HL-60/S4 treated with phorbol 12-myristate 13-acetate at 8.2 ng/mL for 4 days and 3 days (cell line): Measurements from ENCODE around the gene AGO3.

Source experiments
- in situ Hi-C: fragments of 300-500 bp; cut with MboI; formaldehyde crosslinking; loops from 2 replicates; pipeline ENCODE4 v1.15.0; 2022; ENCODE audit warnings: low sequenced_read_pairs

The AGO3 gene

DNA sequence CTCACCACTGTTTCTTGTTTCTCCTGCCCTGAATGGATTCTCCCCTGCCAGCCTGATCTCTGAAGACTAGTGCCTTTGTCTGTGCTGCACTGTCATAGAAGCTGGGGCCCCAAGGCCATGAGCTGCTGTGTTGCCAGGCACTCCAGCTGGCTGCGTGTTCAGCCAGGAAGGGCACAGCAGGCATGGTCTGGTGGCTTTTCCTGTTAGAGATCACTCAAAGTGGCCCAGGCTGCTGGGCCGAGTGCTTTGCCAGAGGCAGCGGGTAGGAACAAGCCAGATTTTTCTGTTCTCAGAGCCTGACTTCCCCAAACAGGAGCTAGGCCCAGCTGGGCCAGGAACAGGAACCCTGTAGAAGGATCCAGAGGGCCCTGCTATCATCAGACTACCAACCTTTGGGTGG, 163.0 kb downstream of the AGO3 start:
- in situ Hi-C loops = loop anchor here (10.0 kb wide), 1 partner anchor 191 kb away; no protein-coding TSS in a partner anchor

GRCh38 chr1:36094621-36095061, 163.7 kb downstream of the AGO3 start:
- in situ Hi-C loops = loop anchor here (10.0 kb wide), 1 partner anchor 190 kb away; no protein-coding TSS in a partner anchor

DNA sequence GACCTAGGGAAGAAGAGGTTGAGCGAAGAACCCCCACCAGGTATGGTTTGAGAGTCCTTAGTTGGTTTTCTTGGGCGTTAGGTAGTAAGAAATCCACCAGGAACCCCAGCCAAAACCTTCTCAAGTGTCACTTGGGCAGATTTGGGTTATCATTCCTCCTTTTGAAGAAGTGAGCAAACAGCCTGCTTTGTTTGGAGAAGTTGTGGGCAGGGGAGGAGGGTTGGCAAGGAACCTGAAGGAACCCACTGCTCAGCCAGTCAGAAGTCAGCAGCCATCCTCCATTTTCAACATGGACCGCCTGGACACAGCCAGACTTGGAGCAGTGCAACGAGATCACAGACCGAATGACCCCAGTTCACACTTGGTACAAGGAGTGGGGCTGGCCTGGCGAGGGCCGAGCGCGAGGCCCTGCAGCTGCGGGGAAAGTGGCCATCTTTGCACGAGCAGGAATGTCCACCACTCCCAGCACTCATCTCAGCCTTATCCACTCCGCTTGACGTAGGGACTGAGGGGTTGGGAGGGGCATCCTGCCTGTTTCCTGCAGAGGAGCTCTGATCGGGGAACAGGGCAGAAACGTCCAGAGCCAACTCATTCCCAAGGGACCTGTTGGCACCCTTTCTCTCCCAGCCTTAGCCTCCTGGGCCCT, 165.0 kb downstream of the AGO3 start:
- in situ Hi-C loops = loop anchor here (10.0 kb wide), 1 partner anchor 189 kb away; no protein-coding TSS in a partner anchor

DNA sequence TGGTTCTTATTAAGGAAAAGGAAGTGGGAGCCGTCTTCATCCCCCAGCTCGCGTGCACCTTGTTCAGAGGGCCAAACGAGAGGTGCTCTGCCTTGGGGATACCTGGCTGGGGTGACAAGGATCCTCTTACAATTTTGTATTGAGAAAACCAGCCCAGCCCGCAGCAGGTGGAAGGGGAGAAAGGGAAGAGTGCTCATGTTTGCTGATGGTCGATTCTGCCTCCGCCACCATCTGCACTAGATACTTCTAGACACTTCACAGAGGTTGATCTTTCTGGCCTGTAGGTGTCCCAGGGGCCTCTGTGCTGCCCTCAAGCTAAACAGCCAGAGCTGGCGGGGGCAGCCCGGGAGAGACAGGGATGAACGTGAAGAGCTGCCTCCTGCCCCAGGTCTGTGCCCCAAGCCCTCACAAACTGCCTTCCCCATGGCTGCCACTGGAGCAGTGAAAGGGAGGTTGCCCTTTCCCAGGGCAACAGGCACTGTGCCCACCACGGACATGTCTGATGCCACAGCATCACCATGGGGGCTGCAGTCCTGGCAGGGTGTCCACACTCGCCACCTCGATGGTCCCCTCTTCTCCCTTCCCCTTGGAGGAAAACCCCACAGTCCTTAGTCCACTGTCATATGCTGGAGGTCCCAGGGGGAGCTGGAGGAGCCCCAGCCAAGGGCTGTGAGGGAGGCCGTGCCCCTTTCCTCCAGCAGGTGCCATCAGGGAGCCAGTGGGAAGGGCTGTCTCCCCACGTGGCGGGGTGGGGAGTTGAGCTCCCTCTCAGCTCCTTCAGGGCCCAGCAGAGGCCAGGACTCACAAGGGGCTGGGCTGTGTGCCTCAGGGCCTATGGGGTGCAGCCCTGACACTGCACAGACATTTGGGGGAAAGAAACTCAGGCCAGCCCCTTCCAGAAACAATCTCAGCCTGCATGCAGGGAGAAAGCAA, 165.9 kb downstream of the AGO3 start:
- in situ Hi-C loops = loop anchor here (10.0 kb wide), 1 partner anchor 188 kb away; no protein-coding TSS in a partner anchor

DNA sequence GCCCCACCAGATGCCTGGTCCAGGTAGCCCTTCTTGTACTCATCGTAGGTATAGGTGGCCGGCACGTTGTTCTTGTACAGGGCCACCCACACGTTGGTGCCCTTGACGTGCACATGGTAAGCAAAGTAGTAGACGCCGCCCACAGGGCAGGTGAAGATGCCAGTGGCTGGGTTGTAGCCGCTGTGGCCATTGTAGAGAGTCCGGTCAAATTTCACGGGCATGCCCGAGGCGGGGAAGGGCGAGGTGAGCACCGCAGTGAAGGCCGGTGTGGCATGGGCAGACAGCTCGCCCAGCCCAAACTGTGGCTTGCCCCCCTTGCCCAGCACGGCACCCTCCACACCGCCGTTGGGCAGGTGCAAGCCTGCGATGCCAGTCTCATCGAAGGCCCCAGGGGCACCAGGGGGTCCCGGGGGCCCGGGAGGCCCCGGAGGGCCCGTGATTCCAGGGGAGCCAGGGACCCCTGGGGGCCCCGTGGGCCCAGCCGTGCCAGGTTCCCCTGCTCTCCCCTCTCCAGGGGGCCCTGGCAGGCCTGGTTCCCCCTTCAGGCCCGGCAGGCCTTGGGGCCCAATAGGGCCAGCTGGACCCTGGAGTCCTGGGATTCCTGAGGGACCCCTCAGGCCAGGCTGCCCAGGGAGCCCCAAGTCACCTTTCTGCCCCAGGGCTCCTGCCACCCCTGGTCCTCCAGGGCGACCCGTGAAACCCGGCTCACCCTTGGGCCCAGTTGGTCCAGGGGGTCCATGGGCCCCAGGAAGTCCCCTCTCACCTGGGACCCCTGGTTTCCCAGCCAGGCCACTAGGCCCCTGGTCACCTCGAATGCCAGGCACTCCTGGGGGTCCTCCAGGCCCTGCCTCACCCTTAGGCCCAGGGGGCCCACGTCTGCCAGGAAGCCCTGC, 167.0 kb downstream of the AGO3 start:
- in situ Hi-C loops = loop anchor here (10.0 kb wide), 1 partner anchor 187 kb away; no protein-coding TSS in a partner anchor

DNA sequence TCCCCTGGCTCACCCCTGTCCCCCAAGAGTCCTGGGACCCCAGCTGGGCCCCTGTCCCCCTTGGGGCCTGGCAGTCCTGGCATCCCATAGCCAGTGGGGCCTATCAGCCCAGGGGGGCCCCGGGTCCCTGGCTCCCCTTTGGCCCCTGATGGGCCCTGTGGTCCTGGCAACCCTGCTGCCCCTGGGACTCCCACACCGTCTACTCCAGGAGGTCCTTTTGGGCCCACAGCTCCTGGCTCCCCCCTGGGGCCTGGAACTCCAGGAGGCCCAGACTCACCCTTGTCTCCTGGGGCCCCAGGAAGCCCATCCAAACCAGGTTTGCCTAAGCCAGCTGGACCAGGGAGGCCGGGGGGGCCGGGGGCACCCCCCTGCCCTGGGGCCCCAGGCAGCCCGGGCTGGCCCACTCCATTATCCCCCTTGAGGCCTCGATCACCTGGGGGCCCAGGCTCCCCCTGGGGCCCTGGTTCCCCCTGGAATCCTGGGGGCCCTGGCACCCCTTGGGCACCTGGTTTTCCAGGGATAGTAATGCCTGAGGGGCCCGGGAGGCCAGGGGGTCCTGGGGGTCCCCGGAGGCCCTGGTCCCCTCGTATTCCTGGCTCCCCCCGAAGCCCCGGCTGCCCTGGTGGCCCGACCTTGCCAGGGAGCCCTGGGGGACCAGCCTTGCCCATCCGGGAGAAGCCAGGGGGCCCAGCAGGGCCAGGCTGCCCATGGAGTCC, 167.9 kb downstream of the AGO3 start:
- in situ Hi-C loops = loop anchor here (10.0 kb wide), 1 partner anchor 186 kb away; no protein-coding TSS in a partner anchor

DNA sequence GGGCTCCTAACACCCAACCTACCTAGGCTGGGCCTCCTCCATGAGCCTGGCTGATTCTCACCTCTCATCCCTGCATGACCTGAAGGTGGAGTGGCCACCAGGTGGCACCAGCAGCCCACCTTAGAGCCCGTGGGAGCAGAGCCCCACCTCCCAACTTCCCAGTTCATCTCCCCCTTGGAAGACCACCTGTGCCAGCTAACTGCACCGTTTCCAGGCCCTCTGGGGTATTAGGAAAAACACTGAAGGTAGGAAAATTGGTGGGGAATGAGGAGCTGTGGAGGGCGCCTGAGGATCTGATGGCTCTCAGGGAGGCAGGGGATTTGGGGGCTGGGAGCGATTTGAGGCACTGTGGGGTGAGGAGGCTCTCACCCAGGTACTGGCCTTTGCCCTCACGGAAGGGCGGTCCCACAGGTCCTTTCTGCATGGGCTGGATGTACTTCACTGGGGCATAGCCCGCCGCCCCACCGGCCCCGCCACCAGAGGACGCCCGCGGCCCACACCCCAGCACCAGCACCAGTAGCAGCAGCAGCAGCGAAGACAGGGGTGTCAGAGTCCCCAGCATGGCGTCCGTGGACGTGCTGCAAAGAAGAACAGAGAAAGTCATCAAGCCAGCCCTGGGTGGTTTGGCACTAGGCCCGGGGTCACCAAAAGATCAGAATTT, 168.9 kb downstream of the AGO3 start:
- in situ Hi-C loops = loop anchor here (10.0 to 25.0 kb wide), 2 partner anchors 185 to 312 kb away; no protein-coding TSS in a partner anchor

DNA sequence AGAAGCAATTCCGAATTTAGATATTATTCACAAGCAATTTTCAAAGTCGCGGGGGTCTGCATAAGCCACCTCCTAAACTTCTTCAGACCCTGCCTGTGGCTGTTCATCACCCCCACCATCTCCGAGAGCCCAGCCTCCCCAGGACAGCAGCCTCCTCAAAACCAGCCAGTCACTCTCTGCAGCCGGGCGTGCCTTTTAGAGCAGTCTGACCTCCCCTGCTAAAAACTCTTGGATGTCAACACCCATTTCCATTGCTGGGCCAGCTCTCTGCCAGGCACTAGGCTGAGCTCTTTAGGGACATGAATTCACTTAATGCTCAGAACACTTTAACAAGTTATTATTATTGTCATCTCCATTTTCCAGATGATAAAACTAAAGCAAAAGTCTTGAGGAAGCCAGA, 169.5 kb downstream of the AGO3 start:
- in situ Hi-C loops = loop anchor here (25.0 kb wide), 1 partner anchor 312 kb away; no protein-coding TSS in a partner anchor

- in situ Hi-C loops = loop anchor here (25.0 kb wide), 1 partner anchor 311 kb away; no protein-coding TSS in a partner anchor
These were observed 170.6 kb downstream of the AGO3 start for GRCh38 chr1:36101546-36101945.

DNA sequence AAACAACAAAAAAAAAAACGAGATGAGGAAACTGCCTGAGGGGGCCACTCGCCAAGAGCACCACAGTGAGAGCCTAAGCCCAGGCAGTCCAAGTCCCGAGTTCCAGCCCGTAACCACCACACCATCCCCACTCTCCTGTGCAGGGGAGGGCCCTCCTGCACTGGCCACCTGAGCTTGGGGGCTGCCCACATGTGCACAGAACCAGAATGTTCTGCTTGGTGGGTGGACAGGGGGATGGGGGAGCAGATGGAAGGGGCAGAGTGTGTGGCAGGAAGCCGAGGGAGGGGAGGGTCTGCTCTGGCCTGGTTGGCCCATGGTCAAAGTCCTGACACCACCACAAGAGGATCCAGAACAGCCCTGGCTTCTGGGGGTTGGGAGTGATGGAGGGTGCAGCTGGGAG, 175.4 kb downstream of the AGO3 start:
- in situ Hi-C loops = loop anchor here (25.0 kb wide), 1 partner anchor 306 kb away; no protein-coding TSS in a partner anchor

DNA sequence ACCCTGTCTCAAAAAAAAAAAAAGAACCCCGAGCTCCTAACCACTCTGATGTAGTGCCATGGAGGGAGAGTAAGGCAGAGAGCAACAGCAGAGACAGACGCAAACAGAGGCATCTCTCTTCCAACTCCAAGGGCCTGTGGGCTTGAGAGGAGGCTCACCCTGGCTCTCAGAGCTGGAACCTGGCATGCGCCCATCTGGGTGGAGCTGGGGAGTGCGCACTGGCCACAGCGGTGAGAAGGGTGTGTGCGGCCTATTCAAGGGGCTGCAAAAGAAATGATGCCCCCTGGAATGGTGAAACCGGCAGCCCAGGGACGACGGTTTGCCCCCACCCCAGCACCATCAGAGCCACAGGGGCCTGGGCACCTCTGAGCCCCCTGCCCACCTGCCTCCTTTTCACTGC, 176.5 kb downstream of the AGO3 start:
- in situ Hi-C loops = loop anchor here (25.0 kb wide), 1 partner anchor 305 kb away; no protein-coding TSS in a partner anchor

GRCh38 chr1:36108314-36108713, 177.4 kb downstream of the AGO3 start:
- in situ Hi-C loops = loop anchor here (25.0 kb wide), 1 partner anchor 304 kb away; no protein-coding TSS in a partner anchor

DNA sequence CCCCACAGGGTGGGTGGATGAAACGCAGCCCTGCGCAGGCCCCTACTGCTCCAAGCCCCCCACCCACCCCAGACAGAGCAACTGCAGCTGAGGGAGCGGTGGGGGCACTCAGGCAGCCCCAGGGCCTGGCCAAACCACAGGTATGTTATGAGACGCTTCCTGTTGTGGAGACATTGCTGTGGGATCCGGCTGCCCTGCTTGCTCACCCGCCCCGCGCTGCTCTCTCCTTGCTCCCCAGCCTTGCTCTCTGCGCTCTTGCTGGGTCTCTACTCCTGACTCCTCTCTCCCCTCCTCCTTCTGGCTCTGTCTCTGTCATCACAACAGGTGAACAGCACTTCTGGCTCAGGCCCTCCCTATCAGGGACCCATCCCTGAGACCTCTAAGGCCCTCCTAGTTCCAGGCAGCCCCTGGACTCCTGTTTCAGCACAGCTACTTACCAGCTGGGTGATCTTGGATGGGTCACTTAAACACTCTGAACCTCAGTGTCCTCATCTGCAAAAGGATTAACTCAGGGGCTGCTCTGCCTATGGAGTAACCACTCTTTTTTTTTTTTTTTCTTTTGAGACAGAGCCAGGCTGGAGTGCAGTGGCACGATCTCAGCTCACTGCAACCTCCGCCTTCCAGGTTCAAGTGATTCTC, 178.3 kb downstream of the AGO3 start:
- in situ Hi-C loops = loop anchor here (25.0 kb wide), 1 partner anchor 303 kb away; no protein-coding TSS in a partner anchor

DNA sequence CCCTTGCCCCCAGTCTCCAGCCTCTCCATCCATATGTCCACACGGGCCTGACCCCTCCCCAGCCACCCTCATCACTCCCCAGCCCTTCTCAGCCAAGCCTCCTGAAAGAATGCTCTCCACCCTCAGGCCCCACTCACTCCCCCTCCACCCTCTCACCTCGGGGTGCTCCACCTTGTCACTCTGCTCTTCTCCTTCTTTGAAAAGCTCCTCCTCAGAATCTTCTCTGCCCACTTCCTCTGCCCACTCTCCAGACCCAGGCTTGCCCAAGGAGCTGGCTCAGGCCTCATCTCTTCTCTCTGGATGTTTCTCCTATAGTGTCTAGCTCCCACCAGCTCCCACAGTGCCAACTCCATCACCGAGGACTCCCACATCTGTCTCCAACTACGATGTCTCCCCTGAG, 180.2 kb downstream of the AGO3 start:
- in situ Hi-C loops = loop anchor here (25.0 kb wide), 1 partner anchor 301 kb away; no protein-coding TSS in a partner anchor

GRCh38 chr1:36112823-36113222, 181.9 kb downstream of the AGO3 start:
- in situ Hi-C loops = loop anchor here (25.0 kb wide), 1 partner anchor 299 kb away; no protein-coding TSS in a partner anchor

DNA sequence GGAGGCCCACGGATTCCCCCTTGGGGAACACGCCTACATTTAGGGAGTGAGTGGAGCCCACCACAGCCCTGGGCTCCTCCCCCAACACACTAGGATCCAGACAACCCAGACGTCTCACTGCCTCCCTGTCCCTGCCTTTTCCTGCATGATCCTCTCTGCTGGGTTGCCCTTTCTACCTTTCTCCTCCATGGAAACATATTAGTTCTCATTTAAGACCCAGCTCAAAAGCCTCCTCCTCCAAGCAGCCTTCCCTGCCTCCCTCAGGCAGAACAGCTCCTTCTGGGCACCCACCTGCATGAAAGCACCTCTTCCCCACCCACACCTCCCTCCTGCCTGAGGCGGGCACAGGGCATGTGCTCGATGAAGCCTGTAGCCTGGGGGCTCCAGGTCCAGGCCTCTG, 183.5 kb downstream of the AGO3 start:
- in situ Hi-C loops = loop anchor here (25.0 kb wide), 1 partner anchor 298 kb away; no protein-coding TSS in a partner anchor

GRCh38 chr1:36115200-36115669, 184.3 kb downstream of the AGO3 start:
- in situ Hi-C loops = loop anchor here (25.0 kb wide), 1 partner anchor 297 kb away; no protein-coding TSS in a partner anchor

DNA sequence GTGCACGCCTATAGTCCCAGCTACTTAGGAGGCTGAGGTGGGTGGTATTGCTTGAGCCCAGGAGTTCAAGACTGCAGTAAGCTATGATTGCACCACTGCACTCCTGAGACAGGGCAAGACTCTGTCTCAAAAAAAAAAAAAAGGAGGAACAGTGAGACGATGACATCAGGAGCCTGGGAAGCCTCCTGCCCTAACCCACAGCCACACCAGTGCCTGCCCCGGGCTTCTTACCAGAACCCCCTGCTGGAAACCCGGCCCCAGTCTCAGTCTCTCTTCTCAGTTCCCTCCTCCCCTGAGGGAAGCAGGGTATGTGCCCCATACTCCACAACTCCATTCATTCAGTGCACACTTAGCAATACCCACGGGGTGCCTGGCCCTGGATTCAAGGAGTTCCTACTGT, 185.0 kb downstream of the AGO3 start:
- in situ Hi-C loops = loop anchor here (25.0 kb wide), 1 partner anchor 296 kb away; no protein-coding TSS in a partner anchor
